Neural cell (in vitro differentiated cells): ENCODE data around the gene PFKFB1. TPM values are rescaled to one million over a fixed set of nuclear protein-coding genes. Genes with fewer than 3 reads are reported as not detected.

Experiments
- H2AFZ ChIP-seq: fragments of 200-600, 300-800 bp; sonication (generic), shearing (Covaris generic); 2 replicates; pipeline ENCODE4 v1.6.0; 2014; ENCODE audit warnings: low read depth, mild to moderate bottlenecking, antibody characterized with exemption, low read length, moderate library complexity
- H3F3A ChIP-seq: fragments of 200-600 bp; shearing (Covaris generic); 2 replicates; pipeline ENCODE4 v1.6.1; 2016; ENCODE audit warnings: mild to moderate bottlenecking, moderate library complexity, mixed read lengths, antibody characterized with exemption, low read length; ENCODE audit not compliant: insufficient read depth, poor library complexity, severe bottlenecking
- H3K27ac ChIP-seq: fragments of 200-600, 300-800 bp; sonication (generic), shearing (Covaris generic); 2 replicates; pipeline ENCODE4 v1.5.1; 2014; ENCODE audit warnings: mild to moderate bottlenecking, low read length, moderate library complexity
- H3K27me3 ChIP-seq: fragments of 300-800, 200-600 bp; sonication (generic), shearing (Covaris generic); 2 replicates; pipeline ENCODE4 v1.6.0; 2014; ENCODE audit warnings: mild to moderate bottlenecking, low read depth, low read length, moderate library complexity; ENCODE audit not compliant: insufficient read depth
- H3K36me3 ChIP-seq: fragments of 300-800, 200-600 bp; sonication (generic), shearing (Covaris generic); 2 replicates; pipeline ENCODE4 v1.5.1; 2014; ENCODE audit warnings: mild to moderate bottlenecking, antibody characterized with exemption, low read length, moderate library complexity; ENCODE audit not compliant: insufficient read depth
- H3K4me2 ChIP-seq: fragments of 300-800, 200-600 bp; sonication (generic), shearing (Covaris generic); 2 replicates; pipeline ENCODE4 v1.6.0; 2014; ENCODE audit warnings: mild to moderate bottlenecking, low read length
- H3K4me3 ChIP-seq: fragments of 300-800, 200-600 bp; sonication (generic), shearing (Covaris generic); 2 replicates; pipeline ENCODE4 v1.5.1; 2014; ENCODE audit warnings: mild to moderate bottlenecking, low read length, moderate library complexity
- H3K79me2 ChIP-seq: fragments of 200-600 bp; shearing (Covaris generic); replicated peaks from 2 replicates; pipeline ENCODE4 v1.6.0; 2014; ENCODE audit warnings: mild to moderate bottlenecking, low read length, moderate library complexity; ENCODE audit not compliant: insufficient read depth
- H3K9ac ChIP-seq: fragments of 300-800, 200-600 bp; sonication (generic), shearing (Covaris generic); 2 replicates; pipeline ENCODE4 v1.6.1; 2016; ENCODE audit warnings: mild to moderate bottlenecking, low read length, mixed read lengths
- H3K9me2 ChIP-seq: fragments of 200-600 bp; shearing (Covaris generic); 2 replicates; pipeline ENCODE4 v1.6.1; 2016; ENCODE audit warnings: mild to moderate bottlenecking, low read length, mixed read lengths; ENCODE audit not compliant: insufficient read depth
- H3K9me3 ChIP-seq: fragments of 200-600, 300-800 bp; sonication (generic), shearing (Covaris generic); 2 replicates; pipeline ENCODE4 v1.6.1; 2016; ENCODE audit warnings: mild to moderate bottlenecking, mixed run types, low read length, moderate library complexity, mixed read lengths
- H4K20me1 ChIP-seq: fragments of 200-600 bp; shearing (Covaris generic); 2 replicates; pipeline ENCODE4 v1.6.1; 2016; ENCODE audit warnings: mild to moderate bottlenecking, mixed run types; ENCODE audit not compliant: insufficient read depth
- CTCF ChIP-seq: fragments of 450-650 bp; IDR thresholded peaks from 2 replicates; pipeline ENCODE4 v1.5.1; 2014; ENCODE audit warnings: antibody characterized with exemption, mild to moderate bottlenecking, moderate library complexity; ENCODE audit not compliant: poor library complexity, severe bottlenecking
- EP300 ChIP-seq: fragments of 450-650 bp; conservative IDR thresholded peaks from 2 replicates; pipeline ENCODE4 v1.6.1; 2014; ENCODE audit warnings: antibody characterized with exemption, mild to moderate bottlenecking, moderate library complexity; ENCODE audit not compliant: poor library complexity, severe bottlenecking
- EZH2 ChIP-seq: fragments of 200-600, 300-800 bp; shearing (Covaris generic), sonication (generic); IDR thresholded peaks from 2 replicates; pipeline ENCODE4 v1.6.1; 2014; ENCODE audit warnings: antibody characterized with exemption, low read length, borderline replicate concordance, mild to moderate bottlenecking; ENCODE audit not compliant: insufficient read depth, poor library complexity, severe bottlenecking
- MXI1 ChIP-seq: fragments of 450-650 bp; conservative IDR thresholded peaks from 2 replicates; pipeline ENCODE4 v1.6.1; 2014; ENCODE audit warnings: antibody characterized with exemption, mild to moderate bottlenecking; ENCODE audit not compliant: poor library complexity, severe bottlenecking
- POLR2AphosphoS5 ChIP-seq: IDR thresholded peaks from 2 replicates; pipeline ENCODE4 v1.6.1; 2012
- RAD21 ChIP-seq: fragments of 450-650 bp; conservative IDR thresholded peaks from 2 replicates; pipeline ENCODE4 v1.6.1; 2014; ENCODE audit warnings: antibody characterized with exemption, mild to moderate bottlenecking, moderate library complexity
- REST ChIP-seq: IDR thresholded peaks from 2 replicates; pipeline ENCODE4 v1.6.1; 2012; ENCODE audit warnings: borderline replicate concordance
- SMC3 ChIP-seq: fragments of 450-650 bp; conservative IDR thresholded peaks from 2 replicates; pipeline ENCODE4 v1.6.1; 2014; ENCODE audit warnings: antibody characterized with exemption, mild to moderate bottlenecking, moderate library complexity; ENCODE audit not compliant: poor library complexity
- TAF1 ChIP-seq: IDR thresholded peaks from 2 replicates; pipeline ENCODE4 v1.6.1; 2012; ENCODE audit warnings: low read depth
- polyA plus RNA-seq: library from polyadenylated mRNA; depleted of rRNA; stranded (reverse); fragments of >200 nt; gene quantifications from 2 replicates; pipeline ENCODE4 v1.2.3, GENCODE V29; 2014

The PFKFB1 gene
- polyA plus RNA-seq, 1 donor from 2014 or later: 0.51 TPM

GRCh38 chrX:55026143-55026542, 32.2 kb upstream of the PFKFB1 start:
- H3K9me3 ChIP-seq: no peaks in the 10 kb centered on the region

GRCh38 chrX:55014897-55015299, 20.9 kb upstream of the PFKFB1 start:
- H3K4me2 ChIP-seq: no peak overlapping the region
- no peak overlapping the region for H3K9ac ChIP-seq
- no peaks in the 10 kb centered on the region for H3K36me3 ChIP-seq
- no peaks in the 10 kb centered on the region for H4K20me1 ChIP-seq
- no peaks in the 10 kb centered on the region for H3K9me3 ChIP-seq
- H3K9me2 ChIP-seq: no peaks in the 10 kb centered on the region
- H2AFZ ChIP-seq: no peak overlapping the region
- H3K79me2 ChIP-seq: no peaks in the 10 kb centered on the region
- H3K27ac ChIP-seq: no peak overlapping the region
- no peak overlapping the region for H3K4me3 ChIP-seq
- H3K27me3 ChIP-seq: no peaks in the 10 kb centered on the region
- no peaks in the 10 kb centered on the region for H3F3A ChIP-seq
- no peak for TF ChIP-seq EZH2
- TF ChIP-seq REST: no peak
- no peak for TF ChIP-seq TAF1
- TF ChIP-seq POLR2AphosphoS5: no peak
- no peak for TF ChIP-seq SMC3
- no peak for TF ChIP-seq RAD21
- TF ChIP-seq CTCF: no peak

More at GRCh38 chrX:55026143-55026542, 32.2 kb upstream of the PFKFB1 start:
- H3K9me2 ChIP-seq: no peaks in the 10 kb centered on the region
- no peak overlapping the region for H3K27ac ChIP-seq
- H3F3A ChIP-seq: no peaks in the 10 kb centered on the region
- H3K4me3 ChIP-seq: no peak overlapping the region
- H3K79me2 ChIP-seq: no peaks in the 10 kb centered on the region
- H3K27me3 ChIP-seq: no peaks in the 10 kb centered on the region
- TF ChIP-seq REST: no peak
- TF ChIP-seq EP300: no peak
- no peak for TF ChIP-seq POLR2AphosphoS5
- no peak for TF ChIP-seq CTCF
- no peak for TF ChIP-seq MXI1
- no peak for TF ChIP-seq RAD21
- TF ChIP-seq SMC3: no peak
- no peak for TF ChIP-seq TAF1
- TF ChIP-seq EZH2: no peak
- H4K20me1 ChIP-seq: no peaks in the 10 kb centered on the region
- H2AFZ ChIP-seq: no peak overlapping the region
- H3K36me3 ChIP-seq: no peaks in the 10 kb centered on the region
- H3K9ac ChIP-seq: no peak overlapping the region
- no peak overlapping the region for H3K4me2 ChIP-seq
